ENCODE results near the gene MYO3B. TPM values are rescaled to one million over a fixed set of nuclear protein-coding genes. Genes with fewer than 3 reads are reported as not detected.

MYO3B gene
- total RNA-seq, 1 experiment from 2014 or later = 1.8 TPM

GRCh38 chr2:170503971-170504809 is 326.2 kb downstream of the MYO3B start:
- no peak for DNase-seq (ENCODE audit: low read depth, low spot score)
- in situ Hi-C loops (cut with HindIII; ENCODE audit: low pct_unique_long_range_greater_than_20kb, low sequenced_read_pairs) = no loop called here

GRCh38 chr2:170504810-170505145 is 326.8 kb downstream of the MYO3B start:
- DNase-seq (ENCODE audit: low read depth, low spot score) = no peak
- in situ Hi-C loops (cut with HindIII; ENCODE audit: low pct_unique_long_range_greater_than_20kb, low sequenced_read_pairs) = no loop called here

- no peak for DNase-seq (ENCODE audit: low read depth, low spot score)
- in situ Hi-C loops (cut with HindIII; ENCODE audit: low pct_unique_long_range_greater_than_20kb, low sequenced_read_pairs) = no loop called here
Observed at GRCh38 chr2:170505631-170506275, 327.8 kb downstream of the MYO3B start.

- DNase-seq (ENCODE audit: low read depth, low spot score) = no peak
- in situ Hi-C loops (cut with HindIII; ENCODE audit: low pct_unique_long_range_greater_than_20kb, low sequenced_read_pairs) = no loop called here
Observed at GRCh38 chr2:170509452-170510193, 331.7 kb downstream of the MYO3B start.

GRCh38 chr2:170512266-170512665 is 334.3 kb downstream of the MYO3B start:
- peak; percentile 38 for DNase-seq (ENCODE audit: low read depth, low spot score)
- in situ Hi-C loops (cut with HindIII; ENCODE audit: low pct_unique_long_range_greater_than_20kb, low sequenced_read_pairs) = no loop called here

- in situ Hi-C loops (cut with HindIII; ENCODE audit: low pct_unique_long_range_greater_than_20kb, low sequenced_read_pairs) = no loop called here
- no peak for DNase-seq (ENCODE audit: low read depth, low spot score)
Observed at GRCh38 chr2:170514140-170514539, 336.2 kb downstream of the MYO3B start.

GRCh38 chr2:170517538-170517937 is 339.6 kb downstream of the MYO3B start:
- no peak for DNase-seq (ENCODE audit: low read depth, low spot score)
- in situ Hi-C loops (cut with HindIII; ENCODE audit: low pct_unique_long_range_greater_than_20kb, low sequenced_read_pairs) = no loop called here

- in situ Hi-C loops (cut with HindIII; ENCODE audit: low pct_unique_long_range_greater_than_20kb, low sequenced_read_pairs) = no loop called here
- DNase-seq (ENCODE audit: low read depth, low spot score) = no peak
Observed at GRCh38 chr2:170518911-170519310, 341.0 kb downstream of the MYO3B start.

- in situ Hi-C loops (cut with HindIII; ENCODE audit: low pct_unique_long_range_greater_than_20kb, low sequenced_read_pairs) = no loop called here
- no peak for DNase-seq (ENCODE audit: low read depth, low spot score)
Observed at GRCh38 chr2:170521299-170521698, 343.4 kb downstream of the MYO3B start.

GRCh38 chr2:170523506-170523905 is 345.6 kb downstream of the MYO3B start:
- in situ Hi-C loops (cut with HindIII; ENCODE audit: low pct_unique_long_range_greater_than_20kb, low sequenced_read_pairs) = no loop called here
- peak; percentile 47 for DNase-seq (ENCODE audit: low read depth, low spot score)

GRCh38 chr2:170524828-170525565 is 347.1 kb downstream of the MYO3B start:
- in situ Hi-C loops (cut with HindIII; ENCODE audit: low pct_unique_long_range_greater_than_20kb, low sequenced_read_pairs) = no loop called here

GRCh38 chr2:170525566-170525900 is 347.6 kb downstream of the MYO3B start:
- in situ Hi-C loops (cut with HindIII; ENCODE audit: low pct_unique_long_range_greater_than_20kb, low sequenced_read_pairs) = no loop called here
- DNase-seq (ENCODE audit: low read depth, low spot score) = peak; percentile 4

More at GRCh38 chr2:170524828-170525565, 347.1 kb downstream of the MYO3B start:
- DNase-seq (ENCODE audit: low read depth, low spot score) = no peak

GRCh38 chr2:170530284-170530745 is 352.4 kb downstream of the MYO3B start:
- in situ Hi-C loops (cut with HindIII; ENCODE audit: low pct_unique_long_range_greater_than_20kb, low sequenced_read_pairs) = no loop called here
- DNase-seq (ENCODE audit: low read depth, low spot score) = no peak

GRCh38 chr2:170530803-170531564 is 353.0 kb downstream of the MYO3B start:
- in situ Hi-C loops (cut with HindIII; ENCODE audit: low pct_unique_long_range_greater_than_20kb, low sequenced_read_pairs) = no loop called here
- no peak for DNase-seq (ENCODE audit: low read depth, low spot score)

- in situ Hi-C loops (cut with HindIII; ENCODE audit: low pct_unique_long_range_greater_than_20kb, low sequenced_read_pairs) = no loop called here
Observed at GRCh38 chr2:170531876-170532275, 353.9 kb downstream of the MYO3B start.

GRCh38 chr2:170533156-170533555 is 355.2 kb downstream of the MYO3B start:
- no peak for DNase-seq (ENCODE audit: low read depth, low spot score)
- in situ Hi-C loops (cut with HindIII; ENCODE audit: low pct_unique_long_range_greater_than_20kb, low sequenced_read_pairs) = no loop called here

More at GRCh38 chr2:170531876-170532275, 353.9 kb downstream of the MYO3B start:
- no peak for DNase-seq (ENCODE audit: low read depth, low spot score)

GRCh38 chr2:170535552-170535951 is 357.6 kb downstream of the MYO3B start:
- no peak for DNase-seq (ENCODE audit: low read depth, low spot score)
- in situ Hi-C loops (cut with HindIII; ENCODE audit: low pct_unique_long_range_greater_than_20kb, low sequenced_read_pairs) = no loop called here

Measured in SK-MEL-5 (cell line).